GM19043 (cell line): Measurements from ENCODE around the gene FBXL16.
"Not testable (repeated sequence)": the region's sequence is repeated elsewhere in the genome, so short reads cannot be mapped to it uniquely, and the experiment has no call there.

ENCODE experiments used
- ATAC-seq: cut with Tn5 transposase; IDR thresholded peaks from one replicate; pipeline ENCODE4 v1.9.1; 2021; ENCODE audit warnings: low read depth; ENCODE audit not compliant: unreplicated experiment

Gene FBXL16, protein sequence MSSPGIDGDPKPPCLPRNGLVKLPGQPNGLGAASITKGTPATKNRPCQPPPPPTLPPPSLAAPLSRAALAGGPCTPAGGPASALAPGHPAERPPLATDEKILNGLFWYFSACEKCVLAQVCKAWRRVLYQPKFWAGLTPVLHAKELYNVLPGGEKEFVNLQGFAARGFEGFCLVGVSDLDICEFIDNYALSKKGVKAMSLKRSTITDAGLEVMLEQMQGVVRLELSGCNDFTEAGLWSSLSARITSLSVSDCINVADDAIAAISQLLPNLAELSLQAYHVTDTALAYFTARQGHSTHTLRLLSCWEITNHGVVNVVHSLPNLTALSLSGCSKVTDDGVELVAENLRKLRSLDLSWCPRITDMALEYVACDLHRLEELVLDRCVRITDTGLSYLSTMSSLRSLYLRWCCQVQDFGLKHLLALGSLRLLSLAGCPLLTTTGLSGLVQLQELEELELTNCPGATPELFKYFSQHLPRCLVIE

DNA sequence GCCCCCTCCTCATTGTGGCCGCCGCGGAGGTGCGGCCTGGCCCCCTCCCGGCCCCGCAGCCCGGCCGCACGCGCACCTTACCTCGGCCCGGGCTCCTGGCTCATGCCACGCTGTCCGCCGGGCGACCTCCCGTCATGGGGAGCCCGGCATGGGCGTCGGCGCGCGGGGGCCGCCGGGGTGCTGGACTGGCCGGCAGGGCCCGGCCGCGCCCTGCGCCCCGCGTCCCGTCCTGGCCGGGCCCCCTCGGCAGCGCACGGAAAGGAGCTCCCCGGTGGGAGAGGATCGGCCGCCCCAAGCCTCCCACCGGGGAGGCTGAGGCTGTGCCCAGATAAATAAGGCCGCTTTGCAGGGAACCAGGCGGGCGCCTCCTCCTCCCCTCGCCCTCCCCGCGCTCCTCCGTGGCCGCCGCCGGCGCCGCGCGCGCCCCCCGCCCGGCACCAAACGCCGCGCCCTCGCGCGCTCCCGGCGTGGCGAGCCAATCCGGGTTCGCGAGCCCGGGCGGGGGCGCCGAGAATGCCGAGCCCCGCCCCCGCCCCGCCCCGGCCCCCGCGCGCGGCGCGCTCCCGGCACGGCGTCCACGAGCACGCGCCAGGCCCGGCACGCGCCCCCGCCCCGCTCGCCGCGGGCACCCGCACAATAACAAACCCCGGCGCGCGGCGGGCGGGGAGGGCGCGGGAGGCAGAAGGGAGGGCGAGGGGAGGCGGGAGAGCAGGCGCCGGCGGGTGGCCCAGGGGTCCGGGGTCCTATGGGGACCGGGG, at the start of gene FBXL16:
TSS of gene FBXL16 (minus strand) at position 371 of the 758 bp plus-strand sequence. CDS start 8,396 bp downstream, outside the sequence.
- ATAC-seq: no peak

DNA sequence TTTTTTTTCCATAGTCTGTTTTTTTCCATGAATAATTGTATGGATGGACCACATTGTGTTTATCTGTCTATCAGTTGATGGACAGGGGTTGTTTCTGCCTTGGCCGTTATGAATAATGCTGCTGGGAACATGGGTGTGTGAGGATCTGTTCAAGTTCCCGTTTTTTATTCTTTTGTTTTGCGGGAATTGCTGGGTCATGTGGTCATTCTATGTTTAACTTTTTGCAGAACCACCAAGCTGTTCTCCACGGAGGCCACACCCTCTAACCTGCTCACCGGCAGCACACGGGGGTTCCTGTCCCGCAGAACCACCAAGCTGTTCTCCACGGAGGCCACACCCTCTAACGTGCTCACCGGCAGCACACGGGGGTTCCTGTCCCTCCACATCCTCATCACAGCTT, 49.1 kb upstream of the FBXL16 start:
- no peak for ATAC-seq

DNA sequence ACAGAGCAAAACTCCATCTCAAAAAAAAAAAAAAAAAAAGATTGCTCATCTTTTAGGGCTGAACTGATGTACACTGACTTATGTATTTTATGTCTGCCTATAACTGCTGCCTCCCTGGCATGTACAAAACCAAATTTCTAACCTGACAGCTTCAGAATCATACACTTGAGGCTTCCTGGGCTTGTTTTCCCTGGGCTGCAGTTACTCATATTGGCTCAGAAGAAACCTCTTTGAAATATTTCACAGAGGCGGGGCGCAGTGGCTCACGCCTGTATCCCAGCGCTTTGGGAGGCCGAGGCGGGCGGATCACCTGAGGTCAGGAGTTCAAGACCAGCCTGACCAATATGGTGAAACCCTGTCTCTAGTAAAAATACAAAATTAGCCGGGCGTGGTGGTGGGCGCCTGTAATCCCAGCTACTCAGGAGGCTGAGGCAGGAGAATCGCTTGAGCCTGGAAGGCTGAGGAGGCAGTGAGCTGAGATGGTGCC, 48.6 kb upstream of the FBXL16 start:
- not testable (repeated sequence) for ATAC-seq

DNA sequence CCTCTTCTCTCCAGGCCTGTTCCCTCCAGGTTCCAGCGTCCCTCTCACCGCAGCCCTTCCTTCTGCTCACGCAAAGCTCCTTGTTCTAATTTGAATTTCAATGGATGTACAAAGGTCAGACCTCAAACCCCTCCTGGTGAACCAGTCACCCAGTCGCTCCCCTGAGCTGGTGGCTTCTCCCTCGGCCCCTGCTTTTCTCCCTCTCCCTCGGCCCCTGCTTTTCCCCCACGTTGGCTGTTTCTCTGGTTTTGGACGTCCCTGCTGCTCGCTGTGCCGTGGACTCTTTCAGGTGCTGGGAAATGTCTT, 46.4 kb upstream of the FBXL16 start:
- ATAC-seq: no peak

DNA sequence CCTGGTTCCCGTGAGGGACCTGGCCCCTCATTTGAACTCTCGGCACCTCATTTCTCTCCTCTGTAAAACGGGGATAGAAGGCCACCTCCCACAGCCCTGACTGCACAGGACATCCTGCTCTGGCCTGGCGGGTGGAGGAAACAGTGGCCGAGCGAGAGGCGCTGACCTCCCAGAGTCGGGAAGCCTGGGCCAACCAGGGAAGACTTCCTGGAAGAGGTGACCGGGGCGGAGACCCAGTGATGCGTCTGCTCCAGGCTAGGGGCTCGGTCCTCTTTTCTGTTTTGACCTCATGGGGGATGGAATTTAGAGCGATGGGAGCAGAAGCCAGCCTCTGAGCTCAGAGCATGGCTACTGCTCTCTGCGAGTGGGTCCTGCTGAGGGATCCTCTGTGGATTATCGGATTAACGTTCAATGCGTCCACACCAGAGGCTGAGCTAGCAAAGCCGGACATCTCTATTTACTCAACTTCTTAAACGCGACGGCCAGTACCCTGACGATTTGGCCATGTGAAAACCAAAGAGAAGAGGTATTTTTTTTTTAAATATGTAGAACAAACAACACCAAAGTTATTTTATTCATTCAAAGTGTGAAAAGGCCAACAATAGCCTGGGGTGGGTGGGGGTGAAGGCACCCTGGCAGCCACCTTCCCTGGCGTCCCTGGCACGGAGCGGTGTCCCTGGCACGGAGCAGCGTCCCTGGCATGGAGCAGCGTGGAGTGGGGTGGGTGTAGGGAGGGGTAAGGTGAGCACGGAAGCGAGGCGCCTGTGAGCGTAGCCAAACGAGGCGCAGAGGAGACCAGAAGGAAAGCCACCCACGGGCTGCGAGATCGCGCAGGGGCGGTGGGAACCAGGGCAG, 45.8 kb upstream of the FBXL16 start:
- ATAC-seq: no peak

DNA sequence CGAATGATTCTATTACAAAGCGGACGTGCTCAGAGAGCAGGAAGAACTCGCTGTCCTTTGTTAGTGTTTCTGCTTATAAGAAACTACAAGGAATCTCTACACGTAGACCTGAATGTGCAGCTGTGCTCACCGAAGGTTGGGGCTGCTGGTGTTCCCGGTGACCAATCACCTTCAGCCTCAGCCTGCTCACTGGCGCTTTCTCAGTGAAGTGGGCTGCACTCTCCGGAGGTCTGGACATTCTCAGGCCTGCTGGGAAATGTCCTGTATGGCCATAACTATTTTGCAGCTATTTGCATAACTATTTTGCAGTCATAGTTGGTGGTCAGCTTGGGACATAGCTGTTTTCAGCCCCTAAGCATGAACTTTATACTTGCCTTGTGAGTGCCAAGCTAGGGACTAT, 44.9 kb upstream of the FBXL16 start:
- ATAC-seq: no peak

DNA sequence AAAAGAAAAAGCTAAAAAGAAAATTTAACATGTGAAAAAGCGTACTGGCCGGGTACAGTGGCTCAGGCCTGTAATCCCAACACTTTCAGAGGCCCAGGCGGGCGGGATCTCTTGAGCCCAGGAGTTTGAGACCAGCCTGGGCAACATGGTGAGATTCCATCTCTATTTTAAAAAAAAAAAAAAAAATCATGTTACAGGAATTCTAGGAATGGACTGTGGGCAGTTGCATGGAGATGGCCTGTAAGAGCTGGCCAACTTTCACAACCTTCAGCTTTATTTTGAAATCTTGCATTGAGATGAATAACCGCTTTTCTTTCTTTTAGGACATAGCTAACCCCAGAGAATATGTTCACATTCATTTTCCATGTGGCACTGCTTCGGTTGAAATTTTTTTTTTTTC, 43.4 kb upstream of the FBXL16 start:
- ATAC-seq: no peak

DNA sequence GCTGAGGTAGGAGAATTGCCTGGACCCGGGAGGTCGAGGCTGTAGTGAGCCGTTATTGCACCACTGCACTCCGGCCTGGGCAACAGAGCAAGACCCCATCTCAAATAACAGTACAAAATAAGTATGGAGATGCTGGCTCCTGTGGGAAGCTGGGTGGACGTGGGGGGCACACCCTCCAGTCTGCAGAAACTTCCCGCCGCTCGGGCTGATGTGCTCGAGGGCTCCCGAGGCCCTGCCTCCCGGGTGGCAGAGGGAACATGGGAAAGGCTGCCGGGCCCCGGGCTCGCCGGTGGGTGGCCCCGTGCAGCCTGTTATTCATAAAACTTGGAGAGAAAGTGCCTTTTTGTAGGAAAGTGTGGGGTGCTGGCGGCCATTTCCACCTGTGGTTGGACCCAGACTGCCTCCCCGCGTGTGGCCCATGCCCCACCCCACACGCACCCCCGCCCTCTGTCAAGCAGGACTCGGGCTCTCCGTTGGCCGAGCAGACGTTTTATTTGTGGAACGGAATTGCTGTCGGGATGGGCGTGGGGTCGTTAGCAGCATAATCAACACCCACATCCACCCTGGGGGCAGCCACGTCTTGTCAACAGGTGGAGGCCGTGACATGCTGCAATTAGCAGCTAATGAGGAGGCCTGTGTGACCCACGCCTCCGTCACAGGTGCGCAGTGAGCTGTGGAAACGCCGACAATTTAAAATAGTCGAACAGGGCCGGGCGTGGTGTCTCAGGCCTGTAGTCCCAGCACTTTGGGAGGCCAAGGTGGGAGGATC, 42.6 kb upstream of the FBXL16 start:
- no peak for ATAC-seq

DNA sequence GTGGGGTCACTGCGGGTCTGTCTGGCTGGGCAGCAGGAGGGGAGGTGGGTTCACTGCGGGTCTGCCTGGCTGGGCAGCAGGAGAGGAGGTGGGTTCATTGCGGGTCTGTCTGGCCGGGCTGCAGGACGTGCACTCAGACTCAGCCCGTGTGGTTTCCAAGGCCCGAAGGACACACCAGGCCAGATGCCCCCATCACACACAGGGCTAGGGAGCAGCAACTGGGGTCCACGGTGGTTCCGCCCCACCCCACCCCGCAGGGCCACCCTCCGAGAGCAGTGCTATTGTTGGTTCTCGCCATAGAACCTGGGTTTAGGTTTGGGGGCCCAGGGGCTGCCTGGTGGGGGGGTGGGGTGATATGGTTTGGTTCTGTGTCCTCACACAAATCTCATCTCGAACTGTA, 41.0 kb upstream of the FBXL16 start:
- ATAC-seq: no peak

DNA sequence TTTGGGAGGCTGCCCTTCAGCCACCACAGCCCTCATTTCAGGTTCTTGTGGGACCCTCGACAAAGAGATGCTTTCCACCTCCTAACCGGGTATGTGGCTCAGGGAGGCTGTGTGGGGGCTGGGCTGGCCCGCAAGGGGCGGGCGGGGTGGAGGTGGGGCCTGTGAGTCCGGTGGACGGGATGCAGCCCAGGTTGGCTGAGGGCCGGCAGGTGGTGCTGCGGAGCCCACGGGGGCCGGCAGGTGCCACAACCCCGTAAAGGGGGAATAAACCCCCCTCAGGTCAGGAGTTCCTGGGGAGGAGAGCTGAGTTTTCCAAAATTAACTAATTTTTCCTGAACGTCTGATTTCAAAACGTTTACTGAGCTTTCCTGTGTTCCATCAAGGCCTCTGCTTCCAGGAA, 40.1 kb upstream of the FBXL16 start:
- ATAC-seq: no peak

DNA sequence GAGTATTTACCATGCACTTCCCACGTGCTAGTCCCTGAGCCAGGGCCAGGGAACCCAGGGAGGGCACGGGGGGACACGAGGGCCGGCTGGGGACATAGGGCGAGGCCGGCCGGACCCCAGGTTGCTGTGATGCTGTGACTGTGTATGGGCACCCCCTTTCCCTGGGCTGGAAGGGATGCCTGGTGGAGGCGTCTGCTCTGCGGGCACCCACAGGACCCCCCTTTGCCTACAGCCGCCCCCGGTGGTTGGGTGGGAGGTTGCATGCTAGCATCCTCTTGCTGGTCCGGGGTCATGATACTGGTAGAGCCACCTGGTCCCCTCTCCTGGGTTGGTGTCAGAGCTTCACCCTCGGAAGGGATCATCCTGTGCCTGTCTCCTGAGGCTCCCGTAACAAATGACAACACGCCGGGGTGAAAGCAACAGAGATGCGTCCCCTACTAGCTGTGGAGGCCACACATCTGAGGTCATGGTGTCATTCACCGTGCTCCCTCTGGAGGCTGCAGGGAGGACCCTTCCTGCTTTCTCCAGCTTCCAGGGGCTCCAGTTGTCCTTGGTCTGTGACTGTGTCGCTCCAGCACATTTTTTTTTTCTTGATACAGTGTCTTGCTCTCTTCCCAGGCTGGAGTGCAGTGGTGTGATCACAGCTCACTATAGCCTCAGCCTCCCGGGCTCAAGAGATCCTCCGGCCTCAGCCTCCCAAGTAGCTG, 38.3 kb upstream of the FBXL16 start:
- ATAC-seq: no peak

DNA sequence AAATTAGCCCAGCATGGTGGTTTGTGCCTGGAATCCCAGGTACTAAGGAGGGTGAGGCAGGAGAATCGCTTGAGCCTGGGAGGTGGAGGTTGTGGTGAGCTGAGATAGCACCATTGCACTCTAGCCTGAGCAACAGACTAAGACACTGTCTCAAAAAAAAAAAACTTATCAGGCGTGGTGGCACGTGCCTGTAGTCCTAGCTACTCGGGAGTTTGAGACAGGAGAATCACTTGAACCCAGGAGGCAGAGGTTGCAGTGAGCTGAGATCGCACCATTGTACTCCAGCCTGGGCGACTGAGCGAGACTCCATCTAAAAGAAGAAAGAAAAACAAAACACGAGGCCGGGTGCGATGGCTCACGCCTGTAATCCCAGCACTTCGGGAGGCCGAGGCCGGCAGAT, 37.3 kb upstream of the FBXL16 start:
- not testable (repeated sequence) for ATAC-seq

DNA sequence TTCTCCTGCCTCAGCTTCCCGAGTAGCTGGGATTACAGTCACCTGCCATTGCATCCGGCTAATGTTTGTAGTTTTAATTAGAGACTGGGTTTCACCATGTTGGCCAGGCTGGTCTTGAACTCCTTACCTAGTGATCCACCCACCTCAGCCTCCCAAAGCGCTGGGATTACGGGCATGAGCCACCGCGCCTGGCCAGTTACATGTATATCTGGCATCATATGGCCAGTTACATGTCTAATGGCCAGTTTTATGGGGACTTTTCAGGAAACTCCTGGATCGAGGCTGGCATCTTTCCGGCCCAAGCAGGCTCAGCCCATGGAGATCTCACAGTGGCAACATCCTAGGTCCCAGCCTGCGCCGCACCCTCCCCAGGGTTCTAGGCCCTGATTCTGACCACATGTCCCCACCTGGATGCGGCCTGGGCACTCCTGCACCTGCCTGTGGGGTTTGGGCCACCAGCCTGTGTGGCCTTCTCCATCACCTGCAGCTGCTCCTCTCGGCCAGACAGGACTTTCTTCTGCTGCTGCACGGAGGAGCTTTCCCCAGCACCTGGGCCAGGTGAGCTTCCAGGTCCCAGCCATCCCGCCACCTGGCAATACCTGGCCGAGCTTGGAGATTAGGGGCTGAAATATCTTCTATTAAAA, 36.5 kb upstream of the FBXL16 start:
- ATAC-seq: no peak

DNA sequence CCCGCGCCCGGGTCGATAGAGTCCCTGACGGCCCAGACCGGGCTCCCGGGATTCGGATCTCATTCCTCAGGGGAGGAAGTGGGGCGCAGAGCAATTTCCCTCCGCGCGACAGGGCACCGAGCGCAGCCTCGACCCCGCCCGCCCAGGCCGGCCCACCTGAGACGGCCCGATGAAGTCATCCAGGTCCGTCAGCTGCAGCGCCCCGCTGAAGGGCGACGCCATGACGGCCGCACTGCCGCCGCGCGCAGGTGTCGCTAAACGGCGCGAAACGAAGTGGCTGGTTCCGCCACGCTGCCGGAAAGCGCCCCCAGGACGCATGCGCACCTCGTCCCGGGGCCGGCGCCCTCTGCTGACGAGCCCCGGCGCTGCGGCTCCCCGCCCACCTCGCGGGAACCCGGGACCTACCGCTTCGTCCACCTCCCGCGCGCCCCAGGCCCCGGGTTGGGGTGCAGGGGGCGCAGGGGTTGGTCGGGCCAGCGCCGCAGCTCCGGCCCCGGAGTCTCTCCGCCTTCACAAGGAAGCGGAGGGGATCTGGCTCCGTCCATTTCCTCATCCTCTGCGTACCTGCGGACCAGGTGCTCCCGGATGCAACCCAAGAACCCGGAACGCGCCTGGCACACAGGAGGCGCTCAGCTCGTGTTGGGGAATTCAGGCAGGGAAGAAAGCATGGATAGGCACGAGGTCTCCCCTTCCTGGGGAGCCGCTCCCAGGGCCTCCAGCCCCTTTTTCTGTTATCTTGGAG, 35.3 kb upstream of the FBXL16 start, which contains the start of gene CIAO3:
TSS of gene CIAO3 (minus strand) at position 234 of the 742 bp plus-strand sequence. CDS start at position 222, 12 bp downstream.
- ATAC-seq: peak; percentile 59

DNA sequence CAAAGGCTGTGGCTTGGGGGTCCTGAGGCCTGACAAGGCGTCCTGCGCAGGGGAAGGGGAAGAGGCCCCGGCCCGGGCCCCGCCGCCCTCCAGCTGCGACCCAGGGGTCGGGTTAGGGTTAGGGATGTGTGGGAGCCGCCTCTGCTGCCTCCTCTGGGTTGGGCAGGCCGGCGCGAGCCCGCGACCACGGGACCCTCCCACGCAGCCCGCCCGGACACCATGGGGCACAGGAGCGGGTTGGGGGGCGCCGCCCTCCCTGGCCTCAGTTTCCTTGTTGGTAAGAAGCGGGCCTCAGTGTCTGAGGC, 34.8 kb upstream of the FBXL16 start:
- ATAC-seq: no peak

DNA sequence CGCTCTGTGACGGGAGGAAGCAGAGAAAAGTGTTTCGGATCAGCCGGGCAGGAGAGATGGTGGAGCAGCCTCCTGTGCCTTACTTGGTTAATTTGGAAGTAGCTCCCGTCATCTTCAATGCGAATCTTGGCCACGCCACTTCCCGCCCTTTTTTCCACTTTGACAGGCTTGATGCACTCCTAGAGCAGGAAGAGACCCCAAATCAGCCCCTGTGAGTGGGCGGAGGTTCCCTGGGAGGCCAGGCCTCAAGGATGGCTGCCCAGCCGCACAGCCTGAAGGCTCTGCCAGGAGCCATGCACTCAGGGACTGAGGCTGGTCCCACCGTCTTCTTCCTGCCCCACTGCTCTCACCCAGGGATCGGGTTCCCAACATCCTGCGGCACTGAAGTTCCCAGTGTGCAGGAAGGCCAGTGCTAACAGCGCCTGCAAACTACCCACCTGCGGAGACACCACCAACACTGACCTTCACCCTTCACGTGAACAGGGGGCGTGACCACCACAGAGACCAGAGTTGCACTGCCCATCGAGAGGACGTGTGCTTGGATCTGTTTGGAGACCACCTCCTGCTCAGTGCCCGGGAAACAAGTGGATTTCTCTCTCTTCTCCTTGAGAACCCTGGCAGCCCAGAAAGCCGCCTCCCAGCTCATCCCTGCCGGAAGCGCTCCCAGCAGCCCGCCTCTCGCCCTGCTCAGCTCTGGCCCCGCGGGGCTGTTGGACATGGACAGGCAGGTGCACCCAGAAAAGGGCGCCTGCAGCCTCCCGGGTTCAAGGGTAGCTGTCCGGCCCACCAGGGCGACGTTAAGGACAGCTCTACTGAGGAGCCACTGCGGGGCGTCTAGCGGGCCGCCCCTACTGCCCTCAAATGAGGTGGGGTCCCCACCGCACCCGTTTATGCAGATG, 34.2 kb upstream of the FBXL16 start:
- no peak for ATAC-seq

DNA sequence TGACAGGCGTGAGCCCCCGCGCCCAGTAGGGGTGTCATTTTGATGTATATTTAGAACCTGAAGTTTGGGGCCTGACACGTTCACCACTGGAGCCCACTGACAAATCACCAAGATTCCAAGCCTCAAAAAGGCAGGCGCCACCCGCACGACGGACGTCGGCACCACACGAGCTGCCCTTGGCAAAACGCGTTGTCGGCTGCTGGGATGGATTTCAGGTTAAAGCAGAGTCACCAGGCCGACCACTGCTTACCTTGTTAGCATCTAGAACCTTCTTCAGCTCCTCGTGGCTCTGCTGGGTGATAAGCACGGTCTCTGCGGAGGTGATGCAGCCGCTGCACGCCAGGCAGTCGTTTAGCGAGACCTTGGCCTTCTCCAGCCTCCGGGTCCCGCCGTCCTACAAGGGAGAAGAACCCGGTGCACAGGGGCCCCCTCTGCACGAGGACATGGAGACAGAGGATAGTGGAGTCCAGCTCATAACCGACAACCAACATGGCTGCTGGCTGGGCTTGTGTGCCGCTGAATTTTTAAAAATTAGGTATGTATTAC, 31.4 kb upstream of the FBXL16 start:
- ATAC-seq: no peak
